NT2/D1 (cell line): Measurements from ENCODE around the gene RRN3.

Source experiments
- YY1 ChIP-seq: IDR thresholded peaks from 2 replicates; pipeline ENCODE4 v1.6.1; 2011; ENCODE audit not compliant: insufficient read length, insufficient read depth
- ZNF274 ChIP-seq: IDR thresholded peaks from 2 replicates; pipeline ENCODE4 v1.6.1; 2011; ENCODE audit warnings: mild to moderate bottlenecking, low read depth, low read length

DNA sequence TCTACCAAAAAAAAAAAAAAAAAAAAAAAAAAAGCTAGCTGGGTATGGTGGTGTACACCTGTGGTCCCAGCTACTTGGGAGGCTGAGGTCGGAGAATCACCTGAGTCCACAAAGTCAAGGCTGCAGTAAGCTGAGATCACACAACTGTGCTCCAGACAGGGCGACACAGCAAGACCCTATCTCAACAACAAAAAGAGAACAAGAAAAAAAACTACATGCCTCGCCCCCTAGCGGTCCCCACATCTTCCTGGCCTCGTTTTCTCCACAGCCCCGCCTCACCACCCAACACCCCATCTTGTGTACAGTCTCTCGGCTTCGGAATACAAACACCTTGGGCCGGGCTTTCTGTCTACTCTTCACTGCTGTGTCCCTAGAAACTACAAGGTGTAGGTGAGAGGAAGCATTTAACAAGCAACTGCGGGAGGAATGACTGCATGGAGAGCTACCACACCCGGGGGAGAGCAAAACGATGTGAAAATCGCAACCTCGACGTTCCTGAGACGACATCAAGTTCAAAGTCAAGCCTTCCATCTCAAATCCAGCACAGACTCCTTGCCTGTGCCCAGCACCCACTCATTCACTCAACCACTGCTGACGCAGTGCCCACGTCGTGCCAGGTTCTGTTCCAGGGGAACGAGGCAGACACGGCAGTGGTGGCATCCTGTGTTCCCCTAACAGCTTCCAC lies 47.2 kb downstream of the RRN3 start:
- TF ChIP-seq ZNF274, result no peak
- TF ChIP-seq YY1, result no peak
